A549 (cell line): Measurements from ENCODE around the gene ARHGDIA. TPM values are rescaled to one million over a fixed set of nuclear protein-coding genes. Genes with fewer than 3 reads are reported as not detected.

Experiments used
- BHLHE40 ChIP-seq: IDR thresholded peaks from 2 replicates; pipeline ENCODE4 v1.6.1; 2012; ENCODE audit warnings: low read depth, low read length, inconsistent platforms
- CBX2 ChIP-seq: fragments of 200-600 bp; sonication (generic); IDR thresholded peaks from 2 replicates; pipeline ENCODE4 v1.6.1; 2016; ENCODE audit warnings: low read depth, mild to moderate bottlenecking, borderline replicate concordance
- CBX8 ChIP-seq: fragments of 200-600 bp; sonication (generic); IDR thresholded peaks from 2 replicates; pipeline ENCODE4 v1.6.1; 2016
- CHD2 ChIP-seq: fragments of 150-350 bp; IDR thresholded peaks from 2 replicates; pipeline ENCODE4 v1.6.1; 2014; ENCODE audit warnings: low read length; ENCODE audit not compliant: partially characterized antibody
- E2F6 ChIP-seq: IDR thresholded peaks from 2 replicates; pipeline ENCODE4 v1.6.1; 2012; ENCODE audit warnings: low read depth, borderline replicate concordance
- EHF ChIP-seq: fragments of 250-450 bp; sonication (Bioruptor Pico); IDR thresholded peaks from 2 replicates; pipeline ENCODE4 v1.5.0; 2020; ENCODE audit warnings: mild to moderate bottlenecking
- EHMT2 ChIP-seq: fragments of 200-600 bp; sonication (generic); IDR thresholded peaks from 2 replicates; pipeline ENCODE4 v1.6.1; 2016; ENCODE audit warnings: antibody characterized with exemption, low read depth, mild to moderate bottlenecking, moderate library complexity
- EP300 ChIP-seq, 2 experiments: fragments of >200 bp; sonication (Bioruptor Twin); formaldehyde crosslinking; IDR thresholded peaks; 2 replicates in 1 of 2; 3 replicates in 1 of 2; pipeline ENCODE4 v1.6.1; 2016 to 2017
- FOSB ChIP-seq: fragments of 250-450 bp; sonication (Bioruptor Pico); IDR thresholded peaks from 2 replicates; pipeline ENCODE4 v1.5.0; 2020; ENCODE audit warnings: mild to moderate bottlenecking, moderate library complexity
- FOXS1 ChIP-seq: fragments of 250-450 bp; sonication (Bioruptor Pico); IDR thresholded peaks from 2 replicates; pipeline ENCODE4 v1.5.0; 2020; ENCODE audit warnings: mild to moderate bottlenecking, moderate library complexity
- GATA3 ChIP-seq: IDR thresholded peaks from 2 replicates; pipeline ENCODE4 v1.6.1; 2012; ENCODE audit warnings: borderline replicate concordance
- HDAC2 ChIP-seq: fragments of 200-600 bp; sonication (generic); IDR thresholded peaks from 2 replicates; pipeline ENCODE4 v1.6.1; 2016
- HEYL ChIP-seq: fragments of 250-450 bp; sonication (Bioruptor Pico); IDR thresholded peaks from 2 replicates; pipeline ENCODE4 v1.8.0; 2021; ENCODE audit warnings: mild to moderate bottlenecking, moderate library complexity
- HOXA7 ChIP-seq: fragments of 250-450 bp; sonication (Bioruptor Pico); IDR thresholded peaks from 2 replicates; pipeline ENCODE4 v1.5.0; 2020; ENCODE audit warnings: mild to moderate bottlenecking, moderate library complexity
- HOXB5 ChIP-seq: fragments of 250-450 bp; sonication (Bioruptor Pico); IDR thresholded peaks from 2 replicates; pipeline ENCODE4 v1.5.0; 2020; ENCODE audit warnings: mild to moderate bottlenecking, moderate library complexity
- JUNB ChIP-seq: fragments of >200 bp; sonication (Bioruptor Twin); formaldehyde crosslinking; IDR thresholded peaks from 2 replicates; pipeline ENCODE4 v1.6.1; 2016
- KDM1A ChIP-seq: fragments of 200-600 bp; sonication (generic); IDR thresholded peaks from 2 replicates; pipeline ENCODE4 v1.6.1; 2016; ENCODE audit warnings: low read depth, mild to moderate bottlenecking
- KDM5A ChIP-seq: fragments of 200-600 bp; sonication (generic); IDR thresholded peaks from 2 replicates; pipeline ENCODE4 v1.6.1; 2016; ENCODE audit warnings: antibody characterized with exemption, mild to moderate bottlenecking
- MAFK ChIP-seq: fragments of 450-650 bp; IDR thresholded peaks from 2 replicates; pipeline ENCODE4 v1.6.1; 2014; ENCODE audit not compliant: partially characterized antibody
- MAZ ChIP-seq: fragments of 150-350 bp; IDR thresholded peaks from 2 replicates; pipeline ENCODE4 v1.6.1; 2014; ENCODE audit warnings: antibody characterized with exemption, low read depth, low read length, borderline replicate concordance
- PHF8 ChIP-seq: fragments of 200-600 bp; sonication (generic); IDR thresholded peaks from 2 replicates; pipeline ENCODE4 v1.6.1; 2016; ENCODE audit warnings: low read depth, mild to moderate bottlenecking, antibody characterized with exemption, moderate library complexity, borderline replicate concordance
- POLR2A ChIP-seq: IDR thresholded peaks from 2 replicates; pipeline ENCODE4 v1.6.1; 2012; ENCODE audit warnings: mild to moderate bottlenecking, low read length
- POLR2AphosphoS2 ChIP-seq: conservative IDR thresholded peaks from 2 replicates; pipeline ENCODE4 v1.6.1; 2012; ENCODE audit warnings: low read length, improper control_type of control experiment, inconsistent platforms
- RAD21 ChIP-seq, 2 experiments: fragments of >200 bp in 1 of 2; sonication (Bioruptor Twin) in 1 of 2; formaldehyde crosslinking in 1 of 2; IDR thresholded peaks in 1 of 2; conservative IDR thresholded peaks in 1 of 2; 2 replicates in 1 of 2; 3 replicates in 1 of 2; pipeline ENCODE4 v1.6.1; 2012 to 2018; ENCODE audit warnings: inconsistent platforms in 1 of 2
- RCOR1 ChIP-seq: fragments of 150-350 bp; IDR thresholded peaks from 2 replicates; pipeline ENCODE4 v1.6.1; 2014; ENCODE audit warnings: antibody characterized with exemption, low read length, low read depth
- RFX5 ChIP-seq: fragments of 450-650 bp; IDR thresholded peaks from 2 replicates; pipeline ENCODE4 v1.7.1; 2014; ENCODE audit warnings: antibody characterized with exemption, mild to moderate bottlenecking, moderate library complexity
- SMC3 ChIP-seq: fragments of >200 bp; sonication (Bioruptor Twin); formaldehyde crosslinking; IDR thresholded peaks from 3 replicates; pipeline ENCODE4 v1.6.1; 2018; ENCODE audit warnings: inconsistent platforms
- SREBF2 ChIP-seq: fragments of 450-650 bp; IDR thresholded peaks from 2 replicates; pipeline ENCODE4 v1.6.1; 2014; ENCODE audit warnings: mild to moderate bottlenecking, moderate library complexity
- TFCP2L1 ChIP-seq: fragments of 250-450 bp; sonication (Bioruptor Pico); IDR thresholded peaks from 2 replicates; pipeline ENCODE4 v1.5.0; 2021; ENCODE audit warnings: mild to moderate bottlenecking
- ZFP36 ChIP-seq: fragments of 450-650 bp; IDR thresholded peaks from 2 replicates; pipeline ENCODE4 v1.6.1; 2014; ENCODE audit warnings: borderline replicate concordance; ENCODE audit not compliant: partially characterized antibody
- ZSCAN20 ChIP-seq: fragments of 250-450 bp; sonication (Bioruptor Pico); IDR thresholded peaks from 2 replicates; pipeline ENCODE4 v1.8.0; 2022; ENCODE audit warnings: mild to moderate bottlenecking, moderate library complexity
- polyA plus RNA-seq, 4 experiments: library from polyadenylated mRNA; depleted of rRNA in 3 of 4; stranded (reverse); fragments of >200 nt; fragmentation: RNase III in 1 of 4; extraction: RNeasy Plus Mini Kit Qiagen cat#74134 plus additional on column Dnase treatment in 1 of 4; gene quantifications; 2 replicates in 3 of 4; 3 replicates in 1 of 4; pipeline ENCODE4 v1.2.3, GENCODE V29; 2011 to 2017
- TF ChIP-seq, protein P1 (sequence below): fragments of >200 bp; sonication (Bioruptor Twin); formaldehyde crosslinking; IDR thresholded peaks from 3 replicates; pipeline ENCODE4 v1.5.1; 2016

Gene ARHGDIA
- polyA plus RNA-seq, 2 of the 4 experiments (the other 2 are of a cell fraction): 64.0 to 503 TPM

- 0 out of 2 replicates have a peak, but pooled peaks have one; percentile 5 for TF ChIP-seq E2F6
- TF ChIP-seq, protein P1, sequence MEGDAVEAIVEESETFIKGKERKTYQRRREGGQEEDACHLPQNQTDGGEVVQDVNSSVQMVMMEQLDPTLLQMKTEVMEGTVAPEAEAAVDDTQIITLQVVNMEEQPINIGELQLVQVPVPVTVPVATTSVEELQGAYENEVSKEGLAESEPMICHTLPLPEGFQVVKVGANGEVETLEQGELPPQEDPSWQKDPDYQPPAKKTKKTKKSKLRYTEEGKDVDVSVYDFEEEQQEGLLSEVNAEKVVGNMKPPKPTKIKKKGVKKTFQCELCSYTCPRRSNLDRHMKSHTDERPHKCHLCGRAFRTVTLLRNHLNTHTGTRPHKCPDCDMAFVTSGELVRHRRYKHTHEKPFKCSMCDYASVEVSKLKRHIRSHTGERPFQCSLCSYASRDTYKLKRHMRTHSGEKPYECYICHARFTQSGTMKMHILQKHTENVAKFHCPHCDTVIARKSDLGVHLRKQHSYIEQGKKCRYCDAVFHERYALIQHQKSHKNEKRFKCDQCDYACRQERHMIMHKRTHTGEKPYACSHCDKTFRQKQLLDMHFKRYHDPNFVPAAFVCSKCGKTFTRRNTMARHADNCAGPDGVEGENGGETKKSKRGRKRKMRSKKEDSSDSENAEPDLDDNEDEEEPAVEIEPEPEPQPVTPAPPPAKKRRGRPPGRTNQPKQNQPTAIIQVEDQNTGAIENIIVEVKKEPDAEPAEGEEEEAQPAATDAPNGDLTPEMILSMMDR: peak; percentile 78
- TF ChIP-seq CBX8: no peak
- no peak for TF ChIP-seq EHF (CRISPR knock-in tag)
- no peak; the same call in 1 of the 2 replicates for TF ChIP-seq GATA3
- TF ChIP-seq BHLHE40: no peak
- TF ChIP-seq RAD21 (conservative IDR thresholded peaks at IDR 0.05 in 1 of 2, IDR thresholded peaks at IDR 0.05 in 1 of 2): peak; percentile 42 to 59
- no peak for TF ChIP-seq HEYL (CRISPR knock-in tag)
- no peak for TF ChIP-seq EHMT2
- no peak for TF ChIP-seq EP300 (IDR thresholded peaks at IDR 0.05)
- no peak for TF ChIP-seq CHD2
- TF ChIP-seq KDM1A: no peak
- no peak for TF ChIP-seq RCOR1
- TF ChIP-seq SREBF2: no peak
- TF ChIP-seq CBX2: no peak
- TF ChIP-seq HOXA7: no peak
- no peak for TF ChIP-seq ZSCAN20 (CRISPR knock-in tag)
- TF ChIP-seq POLR2AphosphoS2: no peak; the same call in 1 of the 2 replicates
- TF ChIP-seq JUNB: no peak
- no peak for TF ChIP-seq PHF8
- no peak for TF ChIP-seq HOXB5
- no peak for TF ChIP-seq KDM5A
- 0 out of 2 replicates have a peak, but pooled peaks have one; percentile 12 for TF ChIP-seq TFCP2L1
- TF ChIP-seq SMC3: peak; percentile 64
- no peak for TF ChIP-seq MAZ
- no peak for TF ChIP-seq FOSB
- peak; percentile 25; the same call in 1 of the 2 replicates for TF ChIP-seq POLR2A
- TF ChIP-seq ZFP36: no peak
- no peak for TF ChIP-seq RFX5
- TF ChIP-seq FOXS1: no peak
- no peak for TF ChIP-seq MAFK
- TF ChIP-seq HDAC2: no peak
These were observed 1.7 kb downstream of the ARHGDIA start (continued) for GRCh38 chr17:81869221-81870130.
